Dedifferentiated amniotic fluid mesenchymal stem cell (primary cell): ENCODE measurements around the gene TADA1.
"Not testable (repeated sequence)": the region's sequence is repeated elsewhere in the genome, so short reads cannot be mapped to it uniquely, and the experiment has no call there.

Experiments used
- DNase-seq: peaks from one replicate; pipeline ENCODE4 v3.0.0-alpha.2; 2016; ENCODE audit errors: extremely low spot score

TADA1 gene

GRCh38 chr1:166843769-166844596 lies 32.1 kb downstream of the TADA1 start:
- no peak for DNase-seq

GRCh38 chr1:166843322-166843721 lies 32.7 kb downstream of the TADA1 start:
- DNase-seq = no peak

GRCh38 chr1:166840309-166841274 lies 35.5 kb downstream of the TADA1 start:
- DNase-seq = no peak

GRCh38 chr1:166839600-166840308 lies 36.3 kb downstream of the TADA1 start:
- no peak for DNase-seq

GRCh38 chr1:166838766-166839599 lies 37.1 kb downstream of the TADA1 start, which contains the start of gene POGK:
Gene POGK, plus strand, starts transcription at chr1:166839475. Its CDS starts 1,482 bp downstream, at chr1:166840957.
- peak; percentile 85 for DNase-seq

- DNase-seq = no peak
These were observed 39.3 kb downstream of the TADA1 start for GRCh38 chr1:166836733-166837132.

- DNase-seq = not testable (repeated sequence)
These were observed 46.3 kb downstream of the TADA1 start for GRCh38 chr1:166829762-166830161.

- no peak for DNase-seq
These were observed 48.6 kb downstream of the TADA1 start for GRCh38 chr1:166827426-166827825.

GRCh38 chr1:166822385-166822784 lies 53.7 kb downstream of the TADA1 start:
- DNase-seq = no peak

- no peak for DNase-seq
These were observed 56.1 kb downstream of the TADA1 start for GRCh38 chr1:166819974-166820373.

GRCh38 chr1:166814611-166815010 lies 61.5 kb downstream of the TADA1 start:
- DNase-seq = no peak

- no peak for DNase-seq
These were observed 62.4 kb downstream of the TADA1 start for GRCh38 chr1:166813508-166814223.

- DNase-seq = peak; percentile 16
These were observed 64.4 kb downstream of the TADA1 start for GRCh38 chr1:166811691-166812090.

- no peak for DNase-seq
These were observed 67.1 kb downstream of the TADA1 start for GRCh38 chr1:166808952-166809351.
